ENCODE measurements around the gene ILF3.

The ILF3 gene

DNA sequence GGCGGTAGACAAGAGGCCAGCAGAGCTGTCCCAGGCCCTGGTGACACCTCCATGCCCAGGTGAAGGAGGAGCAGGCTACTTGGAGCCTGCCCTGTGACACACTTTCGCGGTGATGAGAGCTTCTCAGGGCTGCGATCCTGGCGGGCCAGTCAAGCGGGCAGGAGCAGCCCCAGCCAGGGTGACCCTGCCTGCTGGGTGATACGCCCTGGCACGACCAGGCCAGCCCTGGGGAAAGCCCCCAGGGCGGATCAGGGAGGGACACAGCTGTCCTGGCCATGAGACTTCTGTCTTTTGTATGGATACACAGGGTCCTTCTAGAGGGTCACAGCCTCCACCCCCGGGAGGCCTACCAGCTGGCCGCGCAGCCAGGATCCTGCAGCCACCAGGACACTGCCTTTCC is 76.8 kb downstream of the ILF3 start:
- no peak for DNase-seq (ENCODE audit: low spot score)

DNA sequence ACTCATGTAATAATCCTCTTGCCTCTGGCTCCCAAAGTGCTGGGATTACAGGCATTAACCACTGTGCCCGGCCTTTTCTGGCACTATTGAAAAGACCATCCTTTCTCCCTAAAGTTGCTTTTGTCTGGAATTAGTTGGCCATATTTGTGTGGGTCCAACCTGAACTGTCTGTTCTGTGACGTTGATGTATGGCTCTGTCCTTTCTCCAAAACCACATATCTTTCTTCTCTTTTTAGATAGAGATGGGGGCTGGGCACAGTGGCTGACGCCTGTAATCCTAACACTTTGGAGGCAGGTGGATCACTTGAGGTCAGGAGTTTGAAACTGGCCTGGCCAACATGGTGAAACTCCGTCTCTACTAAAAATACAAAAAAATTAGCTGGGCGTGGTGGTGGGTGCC is 81.6 kb downstream of the ILF3 start:
- DNase-seq (ENCODE audit: low spot score), result no peak

DNA sequence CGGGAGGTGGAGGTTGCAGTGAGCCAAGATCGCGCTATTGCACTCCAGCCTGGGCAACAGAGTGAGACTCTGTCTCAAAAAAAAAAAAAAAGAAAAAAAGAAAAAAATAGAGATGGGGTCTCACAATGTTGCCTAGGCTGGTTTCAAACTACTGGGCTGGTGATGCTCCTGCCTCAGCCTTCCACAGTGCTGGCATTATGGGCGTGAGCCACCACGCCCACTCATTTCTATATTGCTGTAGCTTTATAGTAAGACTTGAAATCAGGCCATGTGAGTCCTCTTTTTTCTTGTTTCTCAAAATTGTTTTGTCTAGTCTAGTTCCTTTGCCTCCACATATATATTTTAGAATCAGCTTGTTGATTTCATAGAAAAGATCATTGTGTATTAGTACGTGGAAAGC is 82.0 kb downstream of the ILF3 start:
- DNase-seq (ENCODE audit: low spot score), result no peak

DNA sequence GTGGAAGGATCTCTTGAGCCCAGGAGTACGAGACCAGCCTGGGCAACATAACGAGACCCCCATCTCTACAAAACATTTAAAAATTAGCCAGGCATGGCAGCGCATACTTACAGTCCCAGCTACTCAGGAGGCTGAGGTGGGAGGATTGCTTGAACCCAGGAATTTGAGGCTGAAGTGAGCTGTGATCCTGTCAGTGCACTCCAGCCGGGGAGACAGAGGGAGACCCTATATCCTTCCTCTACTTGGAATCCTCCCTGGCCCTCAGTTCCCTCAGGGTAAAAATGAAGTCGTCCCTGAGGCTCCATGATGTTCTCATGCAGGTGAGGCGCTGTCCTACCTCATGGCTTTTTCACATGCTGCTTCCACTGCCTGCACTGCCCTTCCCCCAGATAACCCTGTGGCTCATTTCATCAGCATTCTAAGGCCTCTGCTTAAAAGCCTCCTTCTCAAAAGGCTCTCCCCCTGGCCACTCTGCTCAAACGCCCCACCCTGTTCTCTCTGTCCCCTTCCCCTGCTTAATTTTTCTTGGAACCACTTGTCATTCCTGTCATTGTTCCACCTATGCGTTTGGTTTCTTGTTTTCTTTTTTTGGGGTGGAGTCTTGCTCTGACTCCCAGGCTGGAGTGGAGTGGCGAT is 82.9 kb downstream of the ILF3 start:
- DNase-seq (ENCODE audit: low spot score), result no peak

DNA sequence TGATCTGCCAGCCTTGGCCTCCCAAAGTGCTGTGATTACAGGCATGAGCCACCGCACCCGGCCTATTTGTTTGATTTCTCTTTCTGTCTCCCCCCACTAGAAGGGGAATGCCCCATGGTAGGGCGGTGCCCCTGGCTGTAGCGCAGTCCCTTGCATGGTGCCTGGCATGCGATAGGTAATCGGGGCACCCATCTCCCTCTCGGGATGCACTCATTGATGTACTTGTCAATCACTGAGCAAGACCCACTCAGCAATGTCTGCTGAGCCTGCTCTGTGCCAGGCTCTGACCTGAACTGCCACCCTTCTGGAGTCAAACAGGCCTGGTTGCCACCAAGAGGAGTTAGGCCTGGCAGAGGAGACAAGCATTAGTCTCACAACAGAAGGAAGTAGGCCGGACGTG is 83.6 kb downstream of the ILF3 start:
- no peak for DNase-seq (ENCODE audit: low spot score)

DNA sequence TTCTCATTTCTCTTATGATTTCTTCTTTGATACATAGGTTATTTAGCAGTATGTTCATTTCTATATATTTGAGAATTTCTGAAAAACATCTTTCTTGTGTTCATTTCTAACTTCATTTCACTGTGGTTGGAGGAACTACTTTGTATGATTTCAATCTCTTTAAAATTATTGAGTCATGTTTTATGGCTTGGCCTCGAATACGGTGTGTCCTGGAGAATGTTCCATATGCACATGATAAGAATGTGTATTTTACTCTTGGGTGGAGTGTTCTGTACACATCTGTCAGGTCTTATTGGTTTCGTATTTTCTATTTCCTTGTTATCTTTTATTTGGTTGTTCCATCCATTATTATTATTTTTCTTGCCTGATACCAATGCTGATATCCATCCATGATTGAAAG is 86.7 kb downstream of the ILF3 start:
- no peak for DNase-seq (ENCODE audit: low spot score)
